Activated CD8-positive, alpha-beta T cell treated with anti-CD3 and anti-CD28 coated beads for 36 hours (primary cell): ENCODE data around the gene DCAF6. TPM values are rescaled to one million over a fixed set of nuclear protein-coding genes. Genes with fewer than 3 reads are reported as not detected.
"Not testable (repeated sequence)": the region's sequence is repeated elsewhere in the genome, so short reads cannot be mapped to it uniquely, and the experiment has no call there.

Source experiments
- ATAC-seq: fragments of 200-7000 bp; cut with Tn5 transposase; one replicate; pipeline ENCODE4 v1.10.0; 2021; ENCODE audit warnings: mild to moderate bottlenecking, moderate library complexity
- CTCF ChIA-PET: fragments of 350-600 bp; sonication (Branson Sonifier 250); formaldehyde crosslinking; loops from one replicate; lab custom pipeline; 2021; ENCODE audit warnings: antibody characterized with exemption; lab: Charles Lee
- POLR2A ChIA-PET: fragments of 350-600 bp; sonication (Branson Sonifier 250); formaldehyde crosslinking; loops from one replicate; lab custom pipeline; 2021; ENCODE audit warnings: antibody characterized with exemption; lab: Charles Lee
- DNase-seq: peaks from one replicate; pipeline ENCODE4 v3.0.0-alpha.2; 2020
- H3K27ac Mint-ChIP-seq: one replicate; pipeline ENCODE4 v1.8.0; 2021; ENCODE audit warnings: mild to moderate bottlenecking, mixed read lengths
- H3K27me3 Mint-ChIP-seq: one replicate; pipeline ENCODE4 v1.8.0; 2021; ENCODE audit warnings: mixed read lengths
- H3K36me3 Mint-ChIP-seq: one replicate; pipeline ENCODE4 v1.8.0; 2021; ENCODE audit warnings: low read depth, mixed read lengths
- H3K4me1 Mint-ChIP-seq: one replicate; pipeline ENCODE4 v1.8.0; 2021; ENCODE audit warnings: low read depth, mixed read lengths
- H3K4me3 Mint-ChIP-seq: one replicate; pipeline ENCODE4 v1.8.0; 2021; ENCODE audit warnings: mild to moderate bottlenecking, moderate library complexity, mixed read lengths
- H3K9me3 Mint-ChIP-seq: one replicate; pipeline ENCODE4 v1.8.0; 2021; ENCODE audit warnings: mixed read lengths
- intact Hi-C: fragments of 100-400 bp; cut with micrococcal nuclease; formaldehyde crosslinking; loops from one replicate; pipeline ENCODE4 v1.10.0; 2022
- total RNA-seq, 2 experiments: library from RNA; stranded (reverse); gene quantifications; one replicate each; pipeline ENCODE4 v1.2.3, GENCODE V29; 2021
- TF ChIP-seq, protein P1 (sequence below): fragments of 200-600 bp; IDR thresholded peaks from one replicate; pipeline ENCODE4 v1.8.0; 2022; ENCODE audit warnings: antibody characterized with exemption, mild to moderate bottlenecking

DCAF6 gene, protein sequence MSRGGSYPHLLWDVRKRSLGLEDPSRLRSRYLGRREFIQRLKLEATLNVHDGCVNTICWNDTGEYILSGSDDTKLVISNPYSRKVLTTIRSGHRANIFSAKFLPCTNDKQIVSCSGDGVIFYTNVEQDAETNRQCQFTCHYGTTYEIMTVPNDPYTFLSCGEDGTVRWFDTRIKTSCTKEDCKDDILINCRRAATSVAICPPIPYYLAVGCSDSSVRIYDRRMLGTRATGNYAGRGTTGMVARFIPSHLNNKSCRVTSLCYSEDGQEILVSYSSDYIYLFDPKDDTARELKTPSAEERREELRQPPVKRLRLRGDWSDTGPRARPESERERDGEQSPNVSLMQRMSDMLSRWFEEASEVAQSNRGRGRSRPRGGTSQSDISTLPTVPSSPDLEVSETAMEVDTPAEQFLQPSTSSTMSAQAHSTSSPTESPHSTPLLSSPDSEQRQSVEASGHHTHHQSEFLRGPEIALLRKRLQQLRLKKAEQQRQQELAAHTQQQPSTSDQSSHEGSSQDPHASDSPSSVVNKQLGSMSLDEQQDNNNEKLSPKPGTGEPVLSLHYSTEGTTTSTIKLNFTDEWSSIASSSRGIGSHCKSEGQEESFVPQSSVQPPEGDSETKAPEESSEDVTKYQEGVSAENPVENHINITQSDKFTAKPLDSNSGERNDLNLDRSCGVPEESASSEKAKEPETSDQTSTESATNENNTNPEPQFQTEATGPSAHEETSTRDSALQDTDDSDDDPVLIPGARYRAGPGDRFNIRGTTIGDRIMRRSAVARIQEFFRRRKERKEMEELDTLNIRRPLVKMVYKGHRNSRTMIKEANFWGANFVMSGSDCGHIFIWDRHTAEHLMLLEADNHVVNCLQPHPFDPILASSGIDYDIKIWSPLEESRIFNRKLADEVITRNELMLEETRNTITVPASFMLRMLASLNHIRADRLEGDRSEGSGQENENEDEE
- total RNA-seq = 10 to 100 TPM; 21.6 to 22.6 TPM

DNA sequence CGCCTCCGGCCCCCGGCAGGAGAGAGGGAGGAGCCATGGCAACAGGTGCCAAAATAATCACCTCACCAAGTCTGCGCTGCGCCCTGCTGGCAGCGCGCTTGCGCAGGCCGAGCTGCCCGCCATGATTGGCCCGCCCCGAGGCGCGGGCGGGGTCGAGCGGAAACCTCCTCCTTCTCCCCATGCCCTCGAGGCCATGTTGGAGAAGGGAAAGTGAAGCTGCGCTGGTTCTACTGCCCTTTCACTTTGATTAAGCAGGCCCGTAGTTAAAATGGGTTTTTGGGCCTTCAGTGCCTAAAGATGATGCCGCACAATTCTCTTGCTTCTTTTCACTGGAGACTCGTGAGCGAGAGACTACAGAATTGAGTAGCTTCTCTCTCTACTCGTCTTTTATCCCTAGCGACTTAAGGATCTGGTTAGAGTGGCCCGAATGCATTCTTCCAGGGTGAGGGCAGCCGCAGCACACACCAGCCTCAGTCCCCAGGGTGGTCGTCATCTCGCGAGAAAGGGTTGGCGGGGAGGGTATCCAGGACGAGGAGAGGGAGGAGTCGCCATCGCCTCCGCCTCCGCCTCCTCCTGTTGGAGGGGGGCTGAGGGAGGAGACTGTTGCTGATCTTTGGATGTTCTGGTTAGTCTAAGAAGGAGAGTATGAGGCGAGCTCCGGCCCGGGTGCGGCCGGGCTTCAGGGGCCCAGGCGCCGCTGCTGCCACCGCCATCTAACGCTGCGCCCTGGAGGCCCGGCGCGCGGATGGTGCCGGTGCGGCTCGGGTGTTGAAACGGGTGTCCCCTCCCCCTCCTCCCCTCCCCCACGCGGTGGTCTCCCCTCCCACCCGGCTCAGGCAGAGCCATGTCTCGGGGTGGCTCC, at the start of gene DCAF6:
Gene DCAF6, plus strand, starts transcription at position 616 of the 862 bp plus-strand sequence. Its CDS starts 229 bp downstream, at position 845.
- Mint-ChIP-seq H3K4me3 (peak within 1 kb of the TSS; percentile 90), H3K27ac (peak within 1 kb of the TSS; percentile 100), H3K4me1 (peaks cover 28% of the 10 kb centered on the region), H3K36me3 (peaks cover 5% of the 10 kb centered on the region), H3K27me3 (no peaks in the 10 kb centered on the region), H3K9me3 (no peaks in the 10 kb centered on the region)
- DNase-seq (peak; percentile 96), ATAC-seq (peak; percentile 83)
- ChIA-PET CTCF (interaction anchor here (1.0 to 2.8 kb wide), 7 partner anchors 12 to 407 kb away, joined by 3 to 10 read pairs (median 3); no protein-coding TSS in a partner anchor), POLR2A (interaction anchor here (0.5 to 2.6 kb wide), 27 partner anchors 9 to 679 kb away, joined by 3 to 15 read pairs (median 3); partner anchors contain the start of genes MPZL1, RCSD1 and SFT2D2)
- TF ChIP-seq, protein P1, sequence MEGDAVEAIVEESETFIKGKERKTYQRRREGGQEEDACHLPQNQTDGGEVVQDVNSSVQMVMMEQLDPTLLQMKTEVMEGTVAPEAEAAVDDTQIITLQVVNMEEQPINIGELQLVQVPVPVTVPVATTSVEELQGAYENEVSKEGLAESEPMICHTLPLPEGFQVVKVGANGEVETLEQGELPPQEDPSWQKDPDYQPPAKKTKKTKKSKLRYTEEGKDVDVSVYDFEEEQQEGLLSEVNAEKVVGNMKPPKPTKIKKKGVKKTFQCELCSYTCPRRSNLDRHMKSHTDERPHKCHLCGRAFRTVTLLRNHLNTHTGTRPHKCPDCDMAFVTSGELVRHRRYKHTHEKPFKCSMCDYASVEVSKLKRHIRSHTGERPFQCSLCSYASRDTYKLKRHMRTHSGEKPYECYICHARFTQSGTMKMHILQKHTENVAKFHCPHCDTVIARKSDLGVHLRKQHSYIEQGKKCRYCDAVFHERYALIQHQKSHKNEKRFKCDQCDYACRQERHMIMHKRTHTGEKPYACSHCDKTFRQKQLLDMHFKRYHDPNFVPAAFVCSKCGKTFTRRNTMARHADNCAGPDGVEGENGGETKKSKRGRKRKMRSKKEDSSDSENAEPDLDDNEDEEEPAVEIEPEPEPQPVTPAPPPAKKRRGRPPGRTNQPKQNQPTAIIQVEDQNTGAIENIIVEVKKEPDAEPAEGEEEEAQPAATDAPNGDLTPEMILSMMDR = no peak
- intact Hi-C loops = loop anchor here (5.0 to 10.0 kb wide), 2 partner anchors 146 to 221 kb away; no protein-coding TSS in a partner anchor

DNA sequence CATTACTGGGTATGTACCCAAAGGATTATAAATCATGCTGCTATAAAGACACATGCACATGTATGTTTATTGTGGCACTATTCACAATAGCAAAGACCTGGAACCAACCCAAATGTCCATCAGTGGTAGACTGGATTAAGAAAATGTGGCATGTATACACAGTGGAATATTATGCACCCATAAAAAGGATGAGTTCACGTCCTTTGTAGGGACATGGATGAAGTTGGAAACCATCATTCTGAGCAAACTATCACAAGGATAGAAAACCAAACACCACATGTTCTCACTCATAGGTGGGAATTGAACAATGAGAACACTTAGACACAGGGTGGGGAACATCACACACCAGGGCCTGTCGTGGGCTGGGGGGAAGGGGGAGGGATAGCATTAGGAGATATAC, 49.3 kb upstream of the DCAF6 start:
- H3K27me3 Mint-ChIP-seq, CTCF ChIA-PET, H3K36me3 Mint-ChIP-seq, H3K4me1 Mint-ChIP-seq, POLR2A ChIA-PET, intact Hi-C loops, H3K9me3 Mint-ChIP-seq, DNase-seq, H3K4me3 Mint-ChIP-seq, ATAC-seq, H3K27ac Mint-ChIP-seq: not testable (repeated sequence)

DNA sequence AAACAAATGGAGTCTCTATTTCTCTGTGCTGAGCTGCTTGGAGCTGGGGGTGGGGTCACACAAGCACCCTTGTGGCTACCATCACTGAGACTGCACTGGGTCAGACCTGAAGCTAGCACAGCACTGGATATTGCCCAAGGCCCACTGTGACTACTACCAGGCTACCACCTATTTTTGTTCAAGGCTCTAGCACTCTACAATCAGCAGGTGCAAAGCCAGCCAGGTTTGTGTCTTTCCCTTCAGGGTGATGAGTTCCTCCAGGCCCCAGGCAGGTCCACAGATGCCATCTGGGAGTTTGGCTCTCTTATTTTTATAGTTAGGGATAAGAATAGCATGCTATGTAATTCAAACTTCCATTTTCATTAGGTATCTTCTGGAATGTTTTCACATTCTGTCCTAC, 46.1 kb upstream of the DCAF6 start:
- no peak overlapping the region for H3K27ac Mint-ChIP-seq
- H3K4me3 Mint-ChIP-seq = no peak overlapping the region
- ATAC-seq (no peak), DNase-seq (no peak)
- no peaks in the 10 kb centered on the region for H3K36me3 Mint-ChIP-seq
- POLR2A ChIA-PET = no interaction called here
- peaks cover 5% of the 10 kb centered on the region for H3K9me3 Mint-ChIP-seq
- TF ChIP-seq, protein P1 = no peak
- no peaks in the 10 kb centered on the region for H3K4me1 Mint-ChIP-seq
- H3K27me3 Mint-ChIP-seq = no peaks in the 10 kb centered on the region
- CTCF ChIA-PET = no interaction called here
- intact Hi-C loops = no loop called here

DNA sequence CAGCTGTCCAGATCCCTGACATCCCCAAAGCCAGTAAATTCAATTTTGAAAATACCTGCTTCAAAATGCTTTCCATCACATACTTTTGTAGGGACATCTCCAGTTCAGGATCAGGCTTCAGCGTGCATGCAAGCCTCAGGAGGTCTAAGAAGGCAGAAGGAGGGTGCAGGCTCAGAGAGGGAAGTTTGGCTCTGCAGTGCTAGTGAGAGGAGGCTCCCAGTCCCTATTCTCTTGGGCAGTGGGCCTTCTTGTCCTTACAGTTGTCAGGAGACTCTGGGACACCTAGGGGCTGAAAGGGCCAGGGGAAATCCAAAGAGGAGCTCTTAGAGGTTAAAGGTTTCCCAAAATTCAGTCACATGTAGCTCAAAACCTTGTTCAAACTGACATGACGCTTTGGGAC, 42.7 kb upstream of the DCAF6 start:
- Mint-ChIP-seq H3K9me3 (no peaks in the 10 kb centered on the region), H3K27ac (no peak overlapping the region), H3K4me1 (no peaks in the 10 kb centered on the region), H3K36me3 (no peaks in the 10 kb centered on the region), H3K27me3 (no peaks in the 10 kb centered on the region), H3K4me3 (no peak overlapping the region)
- ChIA-PET POLR2A (no interaction called here), CTCF (no interaction called here)
- ATAC-seq = no peak
- no peak for DNase-seq
- TF ChIP-seq, protein P1 = no peak
- intact Hi-C loops = no loop called here
